Fibroblast of the aortic adventitia (primary cell): Measurements from ENCODE around the gene EID1. TPM values are rescaled to one million over a fixed set of nuclear protein-coding genes. Genes with fewer than 3 reads are reported as not detected.

ENCODE experiments used
- DNase-seq: peaks from one replicate; pipeline ENCODE4 v3.0.0-alpha.2; 2010; ENCODE audit warnings: low read depth
- H3K4me3 ChIP-seq: 2 replicates; pipeline ENCODE4 v1.5.1; 2011; ENCODE audit warnings: low read depth, mild to moderate bottlenecking, control low read depth, low read length, moderate library complexity
- total RNA-seq: library from RNA; depleted of rRNA; stranded (reverse); fragments of >200 nt; gene quantifications from 2 replicates; pipeline ENCODE4 v1.2.3, GENCODE V29; 2012; ENCODE audit warnings: low replicate concordance
- TF ChIP-seq, protein P1 (sequence below): IDR thresholded peaks from 2 replicates; pipeline ENCODE4 v1.5.1; 2011; ENCODE audit warnings: mild to moderate bottlenecking, low read length, control low read depth, inconsistent platforms; ENCODE audit not compliant: insufficient read depth

The EID1 gene, protein sequence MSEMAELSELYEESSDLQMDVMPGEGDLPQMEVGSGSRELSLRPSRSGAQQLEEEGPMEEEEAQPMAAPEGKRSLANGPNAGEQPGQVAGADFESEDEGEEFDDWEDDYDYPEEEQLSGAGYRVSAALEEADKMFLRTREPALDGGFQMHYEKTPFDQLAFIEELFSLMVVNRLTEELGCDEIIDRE
- 253 and 674 TPM in 2 replicates for total RNA-seq

GRCh38 chr15:48877630-48878595, at the start of gene EID1:
Gene EID1, plus strand, starts transcription at chr15:48878134. Its CDS starts 43 bp downstream, at chr15:48878177.
- peak; percentile 96 for DNase-seq
- TF ChIP-seq, protein P1, sequence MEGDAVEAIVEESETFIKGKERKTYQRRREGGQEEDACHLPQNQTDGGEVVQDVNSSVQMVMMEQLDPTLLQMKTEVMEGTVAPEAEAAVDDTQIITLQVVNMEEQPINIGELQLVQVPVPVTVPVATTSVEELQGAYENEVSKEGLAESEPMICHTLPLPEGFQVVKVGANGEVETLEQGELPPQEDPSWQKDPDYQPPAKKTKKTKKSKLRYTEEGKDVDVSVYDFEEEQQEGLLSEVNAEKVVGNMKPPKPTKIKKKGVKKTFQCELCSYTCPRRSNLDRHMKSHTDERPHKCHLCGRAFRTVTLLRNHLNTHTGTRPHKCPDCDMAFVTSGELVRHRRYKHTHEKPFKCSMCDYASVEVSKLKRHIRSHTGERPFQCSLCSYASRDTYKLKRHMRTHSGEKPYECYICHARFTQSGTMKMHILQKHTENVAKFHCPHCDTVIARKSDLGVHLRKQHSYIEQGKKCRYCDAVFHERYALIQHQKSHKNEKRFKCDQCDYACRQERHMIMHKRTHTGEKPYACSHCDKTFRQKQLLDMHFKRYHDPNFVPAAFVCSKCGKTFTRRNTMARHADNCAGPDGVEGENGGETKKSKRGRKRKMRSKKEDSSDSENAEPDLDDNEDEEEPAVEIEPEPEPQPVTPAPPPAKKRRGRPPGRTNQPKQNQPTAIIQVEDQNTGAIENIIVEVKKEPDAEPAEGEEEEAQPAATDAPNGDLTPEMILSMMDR = no peak
- H3K4me3 ChIP-seq = peak within 1 kb of the TSS; percentile 98

- TF ChIP-seq, protein P1 = no peak
- no peak for DNase-seq
- H3K4me3 ChIP-seq = no peak overlapping the region
Observed at GRCh38 chr15:48828471-48828870, 49.5 kb upstream of the EID1 start.

- DNase-seq = no peak
- no peak overlapping the region for H3K4me3 ChIP-seq
- TF ChIP-seq, protein P1 = no peak
Observed at GRCh38 chr15:48828906-48829305, 49.0 kb upstream of the EID1 start.

- TF ChIP-seq, protein P1 = no peak
- H3K4me3 ChIP-seq = no peak overlapping the region
- no peak for DNase-seq
Observed at GRCh38 chr15:48832648-48833047, 45.3 kb upstream of the EID1 start.

DNA sequence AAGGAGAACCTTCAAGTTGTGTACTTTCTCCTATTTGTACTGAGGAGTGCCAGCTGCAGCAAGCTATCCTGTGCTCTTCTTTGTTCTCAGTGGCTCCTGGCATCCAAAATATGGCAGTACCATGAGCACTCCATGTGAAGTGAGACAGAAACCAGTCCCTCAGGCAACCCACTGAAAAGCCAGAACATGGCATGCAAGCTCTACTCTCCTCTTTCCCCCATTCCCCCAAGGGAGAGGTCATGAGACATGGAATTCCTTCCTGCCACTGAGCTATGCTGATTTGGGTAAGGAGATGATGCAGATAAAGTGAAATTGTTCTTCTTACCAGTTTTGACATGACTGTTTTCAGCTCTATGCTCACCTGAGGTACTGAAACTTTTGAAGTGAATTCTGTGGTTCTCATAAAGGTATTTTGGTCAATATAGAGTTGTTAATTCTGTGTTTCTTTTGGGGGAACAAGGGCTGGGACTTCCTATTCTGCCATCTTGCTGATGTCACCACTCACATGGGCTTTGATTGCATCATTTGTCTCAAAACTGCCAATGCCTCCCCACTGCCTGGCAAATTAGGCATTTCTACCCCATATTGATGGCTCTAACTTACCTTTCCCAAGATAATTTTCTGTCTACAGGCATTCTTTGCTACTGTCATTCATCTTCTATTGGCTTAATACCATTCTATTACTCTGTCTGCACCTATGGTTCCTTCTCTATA, 44.3 kb upstream of the EID1 start:
- DNase-seq = peak; percentile 7
- TF ChIP-seq, protein P1 = no peak
- H3K4me3 ChIP-seq = no peak overlapping the region

DNA sequence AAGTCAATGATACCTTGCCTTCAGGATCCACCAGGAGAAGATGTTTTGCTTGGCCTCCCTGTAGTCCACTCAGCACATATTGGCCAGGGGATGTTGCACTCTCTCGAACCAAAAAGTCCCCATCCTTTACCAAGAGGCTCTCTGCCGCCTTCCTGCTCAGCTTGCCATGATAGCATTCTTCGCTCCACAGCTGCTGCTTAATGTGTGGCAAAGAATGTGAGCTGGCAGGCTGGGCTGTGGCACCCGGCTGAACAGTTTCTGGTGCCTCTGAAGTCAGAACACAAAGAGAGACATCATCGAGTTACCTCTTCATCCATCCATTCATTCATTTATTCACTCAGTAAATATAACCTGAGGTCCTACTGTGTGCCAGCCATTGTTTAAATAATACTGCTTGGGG, 43.2 kb upstream of the EID1 start:
- TF ChIP-seq, protein P1 = no peak
- H3K4me3 ChIP-seq = no peak overlapping the region
- no peak for DNase-seq
